HepG2 (cell line): ENCODE results near the gene ULK3. TPM values are rescaled to one million over a fixed set of nuclear protein-coding genes. Genes with fewer than 3 reads are reported as not detected.

Source experiments
- CHD4 ChIP-seq: fragments of 200-600 bp; sonication (generic); IDR thresholded peaks from 2 replicates; pipeline ENCODE4 v1.7.0; 2017; ENCODE audit warnings: mild to moderate bottlenecking, low read length, borderline replicate concordance
- GABPB1 ChIP-seq: IDR thresholded peaks from 2 replicates; pipeline ENCODE4 v1.6.1; 2016; ENCODE audit warnings: mild to moderate bottlenecking, missing genetic modification reagents, moderate library complexity, missing compliant biosample characterization
- HBP1 ChIP-seq: IDR thresholded peaks from 2 replicates; pipeline ENCODE4 v1.6.1; 2016; ENCODE audit warnings: low read depth, control low read depth
- MAFK ChIP-seq, 2 experiments: IDR thresholded peaks in 1 of 2; conservative IDR thresholded peaks in 1 of 2; 2 replicates each; pipeline ENCODE4 v1.6.1; 2011; ENCODE audit warnings: improper control_type of control experiment in 2 of 2, low read length in 2 of 2
- TBX2 ChIP-seq: sonication (generic); formaldehyde crosslinking; IDR thresholded peaks from 2 replicates; pipeline ENCODE4 v1.5.0; 2020; ENCODE audit warnings: missing genetic modification reagents, mild to moderate bottlenecking, borderline replicate concordance
- TEAD2 ChIP-seq: sonication (generic); formaldehyde crosslinking; IDR thresholded peaks from 2 replicates; pipeline ENCODE4 v1.9.0; 2021; ENCODE audit warnings: missing genetic modification reagents
- ZNF687 ChIP-seq: sonication (generic); formaldehyde crosslinking; IDR thresholded peaks from 2 replicates; pipeline ENCODE4 v1.5.1; 2020; ENCODE audit warnings: mild to moderate bottlenecking, missing genetic modification reagents, moderate library complexity
- polyA plus RNA-seq, 8 experiments: library from polyadenylated mRNA; depleted of rRNA in 3 of 8; stranded (reverse) in 7 of 8; unstranded in 1 of 8; fragments of >200 nt; fragmentation: Illumina TruSeq in 4 of 8; extraction: Trizol in 4 of 8; gene quantifications; 2 replicates each; pipeline versions ENCODE4 v1.2.1 to v1.2.3, GENCODE V29; 2011 to 2016; ENCODE audit warnings: low read depth in 4 of 8, missing spikeins in 1 of 8, mixed read lengths in 1 of 8; ENCODE audit not compliant: insufficient read depth in 1 of 8
- total RNA-seq, 5 experiments: library from RNA; depleted of rRNA; stranded (reverse); fragments of >200 nt; fragmentation: Illumina TruSeq; extraction: Trizol; gene quantifications; 2 replicates each; pipeline ENCODE4 v1.2.3, GENCODE V29; 2016; ENCODE audit warnings: low read depth in 1 of 5

The ULK3 gene
- total and polyA plus RNA-seq, 2 of the 13 experiments (the other 11 are each of a cell fraction or from before 2014, with no cell fraction given): 15.2 to 23.7 TPM

- no peak for TF ChIP-seq ZNF687 (CRISPR knock-in tag)
- TF ChIP-seq CHD4: no peak
- no peak for TF ChIP-seq MAFK (conservative IDR thresholded peaks at IDR 0.05 in 1 of 2, IDR thresholded peaks at IDR 0.05 in 1 of 2; ENCODE audit: low read length in 2 of 2)
- TF ChIP-seq GABPB1: no peak
- no peak for TF ChIP-seq HBP1 (CRISPR knock-in tag)
- no peak for TF ChIP-seq TEAD2 (CRISPR knock-in tag)
- no peak for TF ChIP-seq TBX2 (CRISPR knock-in tag)
These were observed 43.6 kb downstream of the ULK3 start (continued) for GRCh38 chr15:74799255-74799855.
